MM.1S (cell line): Measurements from ENCODE around the gene ARHGAP28.

Experiments
- CTCF ChIP-seq: fragments of 300-600 bp; sonication (generic); IDR thresholded peaks from 2 replicates; pipeline ENCODE4 v1.5.1; 2016; ENCODE audit warnings: antibody characterized with exemption, low read length, mixed read lengths
- EZH2 ChIP-seq: fragments of 300-600 bp; sonication (generic); optimal IDR thresholded peaks from 2 replicates; pipeline ENCODE3; 2017; ENCODE audit warnings: low read depth, mild to moderate bottlenecking, antibody characterized with exemption, low read length, mixed read lengths

DNA sequence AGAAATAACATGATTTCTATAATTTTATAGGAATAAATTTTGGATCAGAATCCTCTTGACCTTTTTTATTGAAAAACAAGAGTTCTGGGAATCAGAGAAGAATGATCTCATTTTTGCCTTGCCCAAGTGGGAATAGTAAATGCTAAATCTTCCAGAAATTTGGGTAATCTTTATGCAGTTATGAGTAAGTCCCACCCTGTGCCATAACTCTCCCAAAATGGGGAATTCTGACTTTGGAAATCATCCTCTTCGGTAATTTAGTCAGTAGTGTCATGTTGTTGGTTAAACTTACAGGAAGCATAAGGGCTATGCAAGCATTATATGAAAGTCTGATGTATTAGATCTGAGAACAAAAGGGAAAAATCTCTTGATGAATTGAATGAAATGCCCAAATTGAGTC lies 20.6 kb upstream of the ARHGAP28 start:
- no peak for TF ChIP-seq EZH2
- TF ChIP-seq CTCF, result no peak
